ENCODE data around the gene FEM1B. TPM values are rescaled to one million over a fixed set of nuclear protein-coding genes. Genes with fewer than 3 reads are reported as not detected.

FEM1B gene
- total and polyA plus RNA-seq, 12 donors: 10.5 to 101 (median 66.9) TPM

- intact Hi-C loops (cut with DNase I): no loop called here
- H3K27ac ChIP-seq: peak overlapping the region in 9 of 10 donors; percentile 18 to 99 (median 73)
- no peak for TF ChIP-seq CTCF (IDR thresholded peaks at IDR 0.05)
- H3K36me3 ChIP-seq: no peaks in the 10 kb centered on the region
- WGBS, 2 donors: 52 to 53% methylated on average over 1 of the region's 1 CpG
- no peaks in the 10 kb centered on the region for H3K9me3 ChIP-seq
- H3K27me3 ChIP-seq: peaks cover 0 to 12% (median 0%) of the 10 kb centered on the region in 7 donors
- H3K4me3 ChIP-seq: no peak overlapping the region
- ATAC-seq: peak in 6 of 8 donors; percentile 32 to 71 (median 42)
- H3K4me1 ChIP-seq: peaks cover 4 to 58% (median 28%) of the 10 kb centered on the region in 9 donors
- peak in 1 of 2 donors; percentile 37 for DNase-seq
Observed at GRCh38 chr15:68272721-68273271, 4.7 kb upstream of the FEM1B start.

DNA sequence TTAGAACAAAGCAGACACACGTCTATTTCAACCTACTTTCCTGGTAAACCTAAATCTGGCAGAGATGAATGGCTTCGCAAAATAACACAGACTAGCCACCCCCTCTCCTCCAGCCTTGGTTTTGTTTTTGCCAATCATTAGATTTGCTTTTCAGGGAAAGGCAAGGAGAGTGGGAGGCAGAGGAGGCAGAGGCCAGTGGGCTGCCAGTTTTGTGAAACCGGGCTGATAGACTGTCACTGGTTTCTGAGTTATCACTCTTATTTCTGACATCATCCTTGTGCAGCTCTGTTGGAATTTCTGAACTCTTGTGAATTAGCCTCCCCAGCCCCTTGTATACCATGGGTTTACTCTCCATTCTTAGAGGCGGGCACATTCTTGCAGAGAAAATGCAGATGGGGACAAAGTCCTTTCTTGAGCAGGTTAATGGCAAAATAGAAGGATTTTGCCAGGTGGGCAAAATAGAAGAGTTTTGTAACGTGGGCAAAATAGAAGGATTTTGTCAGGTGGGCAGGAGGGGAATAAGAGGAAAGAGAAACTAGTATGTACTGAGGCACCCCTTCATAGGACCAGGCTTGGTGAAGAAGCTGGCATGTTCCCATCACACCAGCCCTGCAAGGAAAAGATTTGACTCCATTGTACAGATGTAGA, 3.2 kb upstream of the FEM1B start:
- Histone ChIP-seq H3K36me3 (no peaks in the 10 kb centered on the region), H3K9me3 (no peaks in the 10 kb centered on the region), H3K27ac (peak overlapping the region in 4 of 10 donors; percentile 84 to 100 (median 100)), H3K4me3 (no peak overlapping the region), H3K27me3 (no peaks in the 10 kb centered on the region), H3K4me1 (peaks cover 4 to 64% (median 30%) of the 10 kb centered on the region in 9 donors)
- WGBS, 2 donors: 68 to 76% methylated on average over 5 of the region's 5 CpGs
- intact Hi-C loops (cut with DNase I): no loop called here
- no peak for TF ChIP-seq CTCF (IDR thresholded peaks at IDR 0.05)
- ATAC-seq (no peak), DNase-seq (no peak)

- 72 to 79% methylated on average over 3 of the region's 3 CpGs for WGBS, 2 donors
- no peak overlapping the region for H3K4me3 ChIP-seq
- no peak for TF ChIP-seq CTCF (IDR thresholded peaks at IDR 0.05)
- peak overlapping the region in 8 of 10 donors; percentile 18 to 100 (median 99) for H3K27ac ChIP-seq
- no peak for ATAC-seq
- H3K9me3 ChIP-seq: no peaks in the 10 kb centered on the region
- intact Hi-C loops (cut with DNase I): no loop called here
- no peak for DNase-seq
- H3K27me3 ChIP-seq: no peaks in the 10 kb centered on the region
- no peaks in the 10 kb centered on the region for H3K36me3 ChIP-seq
- peaks cover 4 to 74% (median 39%) of the 10 kb centered on the region in 9 donors for H3K4me1 ChIP-seq
Observed at GRCh38 chr15:68275165-68275746, 2.3 kb upstream of the FEM1B start.

DNA sequence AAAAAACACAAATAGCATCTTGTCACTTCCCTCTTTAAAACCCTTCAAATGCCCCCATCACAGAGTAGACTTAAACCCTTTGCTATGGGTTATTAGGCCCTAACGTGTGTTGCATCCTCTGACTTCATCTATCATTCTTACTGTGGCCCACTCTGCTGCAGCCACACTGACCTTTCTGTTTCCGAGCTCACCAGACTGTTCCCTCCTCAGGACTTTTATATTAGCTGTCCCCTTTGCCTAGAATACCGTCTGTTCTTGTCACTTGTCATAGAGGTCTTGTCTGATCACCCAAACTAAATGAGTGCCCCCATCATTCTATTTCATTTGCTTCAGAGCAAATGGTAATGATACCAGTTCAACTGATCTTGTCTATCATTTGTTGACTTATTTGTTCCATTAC, 877 bp upstream of the FEM1B start:
- 21 to 28% methylated on average over 3 of the region's 3 CpGs for WGBS, 2 donors
- no peak for TF ChIP-seq CTCF (IDR thresholded peaks at IDR 0.05)
- intact Hi-C loops (cut with DNase I): no loop called here
- peaks cover 6 to 81% (median 51%) of the 10 kb centered on the region in 9 donors for H3K4me1 ChIP-seq
- no peaks in the 10 kb centered on the region for H3K36me3 ChIP-seq
- no peaks in the 10 kb centered on the region for H3K27me3 ChIP-seq
- DNase-seq (no peak), ATAC-seq (no peak)
- H3K4me3 ChIP-seq: peak overlapping the region; percentile 65 to 97 (median 90)
- H3K27ac ChIP-seq: peak overlapping the region; percentile 95 to 100 (median 98)
- H3K9me3 ChIP-seq: no peaks in the 10 kb centered on the region

All from heart right ventricle (tissue), 16 donors.